HCT116 (cell line): ENCODE measurements around the gene EEPD1. TPM values are rescaled to one million over a fixed set of nuclear protein-coding genes. Genes with fewer than 3 reads are reported as not detected.

Experiments used
- ATAC-seq: fragments of 200-7000 bp; cut with Tn5 transposase; 2 replicates; pipeline ENCODE4 v1.9.1; 2020; ENCODE audit warnings: mild to moderate bottlenecking, moderate library complexity
- BruUV-seq: library from RNA; stranded (reverse); fragments of 400-500 nt; replicated peaks from 2 replicates; lab custom pipeline; 2021; lab: Mats Ljungman, UMichigan
- CTCF ChIA-PET: fragments of 300-600 bp; sonication (Branson Sonifier 250); formaldehyde crosslinking; loops from one replicate; lab custom pipeline; 2021; ENCODE audit warnings: antibody characterized with exemption; lab: Charles Lee
- POLR2A ChIA-PET: fragments of 300-600, 350-600 bp; sonication (Branson Sonifier 250); formaldehyde crosslinking; loops from one replicate; lab custom pipeline; 2021; ENCODE audit warnings: antibody characterized with exemption; lab: Charles Lee
- RAD21 ChIA-PET, 2 experiments: fragments of 300-600 bp; sonication (Branson Sonifier 250); formaldehyde crosslinking; loops; one replicate each; lab custom pipeline; 2023; ENCODE audit warnings: low total read pairs in 2 of 2; ENCODE audit not compliant: uncharacterized antibody in 2 of 2, unreplicated experiment in 2 of 2, low non-redundant PET in 1 of 2; lab: Charles Lee
- DNase-seq: peaks from one replicate; pipeline ENCODE4 v3.0.0-alpha.2; 2010; ENCODE audit warnings: low read depth, low spot score
- H2AFZ ChIP-seq: fragments of 200-600 bp; shearing (Covaris generic), sonication (generic); 2 replicates; pipeline ENCODE4 v1.6.1; 2017; ENCODE audit warnings: low read depth, mixed run types, mixed read lengths, antibody characterized with exemption, low read length; ENCODE audit not compliant: poor library complexity, severe bottlenecking
- H3K27ac ChIP-seq: 2 replicates; pipeline ENCODE4 v1.5.1; 2012; ENCODE audit warnings: low read depth, low read length
- H3K27me3 ChIP-seq: fragments of 200-600 bp; sonication (generic); 2 replicates; pipeline ENCODE4 v1.6.1; 2016; ENCODE audit warnings: mixed run types, low read length, mixed read lengths; ENCODE audit not compliant: insufficient read depth
- H3K36me3 ChIP-seq, 2 experiments: fragments of 200-500 bp in 1 of 2; fragments of 200-600 bp in 1 of 2; sonication (Bioruptor generic) in 1 of 2; sonication (generic) in 1 of 2; 2 replicates each; pipeline versions ENCODE4 v1.5.1 to v1.6.1; 2014 to 2016; ENCODE audit warnings: low read length in 2 of 2, inconsistent platforms in 1 of 2, mixed read lengths in 1 of 2, mixed run types in 1 of 2; ENCODE audit not compliant: insufficient read depth in 2 of 2, control insufficient read depth in 1 of 2
- H3K4me1 ChIP-seq, 2 experiments: fragments of 200-600 bp in 1 of 2; sonication (generic) in 1 of 2; 2 replicates each; pipeline versions ENCODE4 v1.5.1 to v1.6.1; 2012 to 2017; ENCODE audit warnings: low read length in 2 of 2, inconsistent platforms in 1 of 2, mild to moderate bottlenecking in 1 of 2, mixed read lengths in 1 of 2, mixed run types in 1 of 2, moderate library complexity in 1 of 2; ENCODE audit not compliant: insufficient read depth in 2 of 2, control insufficient read depth in 1 of 2
- H3K4me2 ChIP-seq: fragments of 200-600 bp; sonication (generic); 2 replicates; pipeline ENCODE4 v1.6.1; 2017; ENCODE audit warnings: mixed run types, low read length, mixed read lengths
- H3K4me3 ChIP-seq, 2 experiments: fragments of 200-600 bp in 1 of 2; sonication (generic) in 1 of 2; replicated peaks in 1 of 2; 2 replicates each; pipeline ENCODE4 v1.5.1; 2011 to 2016; ENCODE audit warnings: low read length in 2 of 2, control low read depth in 1 of 2, low read depth in 1 of 2, mild to moderate bottlenecking in 1 of 2, mixed read lengths in 1 of 2, mixed run types in 1 of 2
- H3K79me2 ChIP-seq: fragments of 200-600 bp; sonication (generic); 2 replicates; pipeline ENCODE4 v1.6.1; 2017; ENCODE audit warnings: mild to moderate bottlenecking, mixed run types, low read length, moderate library complexity, mixed read lengths; ENCODE audit not compliant: insufficient read depth
- H3K9ac ChIP-seq: fragments of 200-600 bp; sonication (generic); 2 replicates; pipeline ENCODE4 v1.6.1; 2016; ENCODE audit warnings: low read length, mixed read lengths
- H3K9me2 ChIP-seq: fragments of 200-600 bp; sonication (generic), shearing (Covaris generic); 2 replicates; pipeline ENCODE4 v1.6.1; 2017; ENCODE audit warnings: mixed run types, mild to moderate bottlenecking, moderate library complexity; ENCODE audit not compliant: insufficient read depth
- H3K9me3 ChIP-seq, 2 experiments: fragments of 200-500 bp in 1 of 2; fragments of 200-600 bp in 1 of 2; sonication (Bioruptor generic) in 1 of 2; sonication (generic) in 1 of 2; 2 replicates each; pipeline ENCODE4 v1.6.1; 2014 to 2017; ENCODE audit warnings: low read length in 2 of 2, mixed read lengths in 2 of 2, inconsistent platforms in 1 of 2, low read depth in 1 of 2, mild to moderate bottlenecking in 1 of 2, mixed run types in 1 of 2, moderate library complexity in 1 of 2; ENCODE audit not compliant: control insufficient read depth in 1 of 2, insufficient read depth in 1 of 2
- H4K20me1 ChIP-seq: fragments of 200-600 bp; sonication (generic), shearing (Covaris generic); 2 replicates; pipeline ENCODE4 v1.6.1; 2017; ENCODE audit warnings: mixed run types, mild to moderate bottlenecking, moderate library complexity; ENCODE audit not compliant: insufficient read depth
- CEBPB ChIP-seq: IDR thresholded peaks from 2 replicates; pipeline ENCODE4 v1.6.1; 2012; ENCODE audit warnings: low read depth
- FOSL1 ChIP-seq: IDR thresholded peaks from 2 replicates; pipeline ENCODE4 v1.6.1; 2012; ENCODE audit warnings: low read depth
- POLR2A ChIP-seq: IDR thresholded peaks from 2 replicates; pipeline ENCODE4 v1.7.0; 2011; ENCODE audit warnings: borderline replicate concordance; ENCODE audit not compliant: insufficient read depth, insufficient read length; ENCODE audit errors: extremely low read depth
- RAD21 ChIP-seq: IDR thresholded peaks from 2 replicates; pipeline ENCODE4 v1.6.1; 2012; ENCODE audit warnings: low read depth, mild to moderate bottlenecking
- TCF7L2 ChIP-seq: IDR thresholded peaks from 2 replicates; pipeline ENCODE4 v1.7.0; 2011; ENCODE audit warnings: borderline replicate concordance, inconsistent platforms; ENCODE audit not compliant: insufficient read depth, insufficient read length; ENCODE audit errors: extremely low read depth
- YY1 ChIP-seq: IDR thresholded peaks from 2 replicates; pipeline ENCODE4 v1.6.1; 2011; ENCODE audit warnings: low read length, low read depth, moderate library complexity, mild to moderate bottlenecking; ENCODE audit not compliant: insufficient replicate concordance; ENCODE audit errors: extremely low read depth
- ZNF274 ChIP-seq: fragments of 200-500 bp; sonication (Bioruptor generic); IDR thresholded peaks from 2 replicates; pipeline ENCODE4 v1.6.1; 2014; ENCODE audit warnings: mild to moderate bottlenecking, low read depth, low read length, inconsistent platforms
- intact Hi-C: fragments of 100-400 bp; cut with micrococcal nuclease; formaldehyde crosslinking; loops from 2 replicates; pipeline ENCODE4 v1.10.0; 2022
- total RNA-seq: library from RNA; stranded (reverse); gene quantifications from one replicate; pipeline ENCODE4 v1.2.1, GENCODE V29; 2021; ENCODE audit not compliant: unreplicated experiment
- TF ChIP-seq, protein P1 (sequence below): IDR thresholded peaks from 2 replicates; pipeline ENCODE4 v1.6.1; 2012

EEPD1 gene
- total RNA-seq, 1 experiment from 2014 or later = 4.2 TPM

DNA sequence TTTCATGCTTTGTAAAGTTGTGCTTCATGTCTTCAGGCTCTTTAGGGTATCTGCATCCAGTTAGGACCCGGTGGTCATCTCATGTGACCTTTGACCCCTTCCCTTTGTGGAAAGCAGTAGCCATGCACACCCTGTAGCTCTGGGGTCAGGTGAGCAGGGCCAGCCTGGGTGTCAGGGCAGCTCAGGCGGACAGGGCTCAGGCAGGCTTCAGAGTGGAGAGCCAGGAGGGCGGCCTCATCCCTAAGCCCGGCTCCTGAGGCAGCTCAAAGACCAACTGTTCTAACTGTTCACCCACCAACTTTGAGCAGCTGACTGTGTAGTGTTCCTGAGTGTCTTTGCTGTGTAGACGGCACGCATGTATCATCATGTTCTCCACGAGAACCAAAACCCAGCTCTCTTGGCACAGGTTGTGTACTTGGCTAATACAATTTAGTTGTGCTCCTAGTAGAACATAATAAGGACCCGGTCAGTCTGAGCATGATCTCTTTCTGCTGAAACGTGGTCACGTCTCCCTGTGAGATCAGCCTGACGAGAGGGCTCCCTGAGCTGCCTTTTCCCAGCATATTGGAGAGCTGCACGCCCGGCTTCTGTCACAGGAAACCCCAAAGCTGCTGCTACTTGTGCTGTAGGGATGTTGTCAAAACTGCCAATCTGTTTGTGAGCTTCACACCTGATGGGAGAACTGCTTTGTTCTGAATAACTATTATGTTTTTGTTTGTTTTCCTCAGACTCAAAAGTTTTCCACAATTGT, 30.0 kb downstream of the EEPD1 start:
- ChIA-PET RAD21 (no interaction called here), POLR2A (no interaction called here), CTCF (no interaction called here)
- Histone ChIP-seq H3K4me1 (no peaks in the 10 kb centered on the region), H3K36me3 (no peaks in the 10 kb centered on the region), H3K9me2 (no peaks in the 10 kb centered on the region), H3K27me3 (no peaks in the 10 kb centered on the region), H3K9me3 (no peaks in the 10 kb centered on the region), H2AFZ (no peak overlapping the region), H3K79me2 (no peaks in the 10 kb centered on the region), H4K20me1 (no peaks in the 10 kb centered on the region), H3K27ac (no peak overlapping the region), H3K9ac (no peak overlapping the region), H3K4me2 (no peak overlapping the region), H3K4me3 (no peak overlapping the region)
- ATAC-seq (no peak), DNase-seq (no peak)
- intact Hi-C loops = no loop called here
- BruUV-seq = no TSS peak
- no peak for TF ChIP-seq CEBPB
- no peak for TF ChIP-seq FOSL1
- TF ChIP-seq TCF7L2 = no peak
- TF ChIP-seq YY1 = no peak

DNA sequence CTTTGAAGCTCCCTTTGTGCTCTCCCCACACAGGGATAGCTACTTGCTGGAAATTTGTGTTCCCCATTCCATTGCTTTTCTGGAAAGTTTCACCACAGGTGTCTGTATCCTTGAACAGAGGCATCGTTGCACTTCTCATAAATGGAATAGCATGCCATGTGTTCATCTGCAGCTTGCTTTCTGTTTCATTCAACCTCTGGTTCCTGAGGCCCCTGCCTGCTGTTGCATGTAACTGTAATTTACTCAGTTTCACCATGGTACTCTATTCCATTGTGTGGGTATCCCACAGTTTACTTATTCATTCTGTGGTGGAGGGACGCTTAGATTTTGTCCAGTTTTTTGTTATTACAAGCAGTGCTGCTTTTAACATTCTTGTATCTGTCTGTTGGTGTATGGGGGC, 32.0 kb downstream of the EEPD1 start:
- intact Hi-C loops = no loop called here
- no peak overlapping the region for H3K9ac ChIP-seq
- H3K27ac ChIP-seq = no peak overlapping the region
- no peaks in the 10 kb centered on the region for H3K9me2 ChIP-seq
- no peaks in the 10 kb centered on the region for H3K9me3 ChIP-seq
- no peaks in the 10 kb centered on the region for H3K4me1 ChIP-seq
- no peaks in the 10 kb centered on the region for H3K36me3 ChIP-seq
- ATAC-seq (no peak), DNase-seq (no peak)
- H3K4me3 ChIP-seq = no peak overlapping the region
- H3K79me2 ChIP-seq = no peaks in the 10 kb centered on the region
- ChIA-PET CTCF (no interaction called here), RAD21 (no interaction called here), POLR2A (no interaction called here)
- no peak overlapping the region for H2AFZ ChIP-seq
- H3K27me3 ChIP-seq = no peaks in the 10 kb centered on the region
- TF ChIP-seq FOSL1 (no peak), RAD21 (no peak), POLR2A (no peak), ZNF274 (no peak)
- TF ChIP-seq, protein P1, sequence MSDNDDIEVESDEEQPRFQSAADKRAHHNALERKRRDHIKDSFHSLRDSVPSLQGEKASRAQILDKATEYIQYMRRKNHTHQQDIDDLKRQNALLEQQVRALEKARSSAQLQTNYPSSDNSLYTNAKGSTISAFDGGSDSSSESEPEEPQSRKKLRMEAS = no peak
- H3K4me2 ChIP-seq = no peak overlapping the region
- BruUV-seq = no TSS peak
- no peaks in the 10 kb centered on the region for H4K20me1 ChIP-seq
